ENCODE results near the gene HAGHL. TPM values are rescaled to one million over a fixed set of nuclear protein-coding genes. Genes with fewer than 3 reads are reported as not detected.
A peak's percentile ranks its signal among the peaks of the same experiment; 100 is the strongest.

The HAGHL gene
- total RNA-seq, 1 donor from 2014 or later = 31.7 TPM

- H3K4me3 Mint-ChIP-seq (ENCODE audit: unreplicated experiment) = no peak overlapping the region
- no peak overlapping the region for H3K27ac Mint-ChIP-seq (ENCODE audit: unreplicated experiment)
- no peaks in the 10 kb centered on the region for H3K4me1 Mint-ChIP-seq (ENCODE audit: low read depth, unreplicated experiment)
- H3K9me3 Mint-ChIP-seq (ENCODE audit: unreplicated experiment) = peaks cover 5% of the 10 kb centered on the region
- TF ChIP-seq CTCF (IDR thresholded peaks at IDR 0.05; ENCODE audit: partially characterized antibody, unreplicated experiment) = no peak
- no peaks in the 10 kb centered on the region for H3K36me3 Mint-ChIP-seq (ENCODE audit: unreplicated experiment)
- peaks cover 5% of the 10 kb centered on the region for H3K27me3 Mint-ChIP-seq (ENCODE audit: unreplicated experiment)
- DNase-seq = no peak
Measured at GRCh38 chr16:732936-733335, 6.0 kb downstream of the HAGHL start.

- peak; percentile 72 for TF ChIP-seq CTCF (IDR thresholded peaks at IDR 0.05; ENCODE audit: partially characterized antibody, unreplicated experiment)
- H3K36me3 Mint-ChIP-seq (ENCODE audit: unreplicated experiment) = no peaks in the 10 kb centered on the region
- peaks cover 5% of the 10 kb centered on the region for H3K27me3 Mint-ChIP-seq (ENCODE audit: unreplicated experiment)
- peak; percentile 80 for DNase-seq
- H3K4me3 Mint-ChIP-seq (ENCODE audit: unreplicated experiment) = no peak overlapping the region
- H3K4me1 Mint-ChIP-seq (ENCODE audit: low read depth, unreplicated experiment) = no peaks in the 10 kb centered on the region
- peaks cover 5% of the 10 kb centered on the region for H3K9me3 Mint-ChIP-seq (ENCODE audit: unreplicated experiment)
- no peak overlapping the region for H3K27ac Mint-ChIP-seq (ENCODE audit: unreplicated experiment)
Measured at GRCh38 chr16:733382-734207, 6.7 kb downstream of the HAGHL start.

GRCh38 chr16:734208-734980 lies 7.5 kb downstream of the HAGHL start:
- H3K9me3 Mint-ChIP-seq (ENCODE audit: unreplicated experiment) = peaks cover 5% of the 10 kb centered on the region
- peaks cover 8% of the 10 kb centered on the region for H3K27me3 Mint-ChIP-seq (ENCODE audit: unreplicated experiment)
- no peak overlapping the region for H3K4me3 Mint-ChIP-seq (ENCODE audit: unreplicated experiment)
- TF ChIP-seq CTCF (IDR thresholded peaks at IDR 0.05; ENCODE audit: partially characterized antibody, unreplicated experiment) = no peak
- no peaks in the 10 kb centered on the region for H3K36me3 Mint-ChIP-seq (ENCODE audit: unreplicated experiment)
- no peak overlapping the region for H3K27ac Mint-ChIP-seq (ENCODE audit: unreplicated experiment)
- no peak for DNase-seq
- H3K4me1 Mint-ChIP-seq (ENCODE audit: low read depth, unreplicated experiment) = no peaks in the 10 kb centered on the region

- Mint-ChIP-seq H3K4me1 (ENCODE audit: low read depth, unreplicated experiment) (no peaks in the 10 kb centered on the region), H3K27ac (ENCODE audit: unreplicated experiment) (no peak overlapping the region), H3K27me3 (ENCODE audit: unreplicated experiment) (peaks cover 13% of the 10 kb centered on the region), H3K36me3 (ENCODE audit: unreplicated experiment) (no peaks in the 10 kb centered on the region), H3K4me3 (ENCODE audit: unreplicated experiment) (no peak overlapping the region), H3K9me3 (ENCODE audit: unreplicated experiment) (peaks cover 5% of the 10 kb centered on the region)
- TF ChIP-seq CTCF (IDR thresholded peaks at IDR 0.05; ENCODE audit: partially characterized antibody, unreplicated experiment) = no peak
- no peak for DNase-seq
Measured at GRCh38 chr16:734981-735881, 8.3 kb downstream of the HAGHL start.

Data from glutamatergic neuron (in vitro differentiated cells).